Naive thymus-derived CD4-positive, alpha-beta T cell (primary cell): ENCODE results near the gene PRG3. TPM values are rescaled to one million over a fixed set of nuclear protein-coding genes. Genes with fewer than 3 reads are reported as not detected.
"Not testable (repeated sequence)": the region's sequence is repeated elsewhere in the genome, so short reads cannot be mapped to it uniquely, and the experiment has no call there.

Source experiments
- ATAC-seq: fragments of 150-1000 bp; cut with Tn5 transposase; 2 replicates; pipeline ENCODE4 v1.10.0; 2021; ENCODE audit warnings: mild to moderate bottlenecking, moderate library complexity
- CTCF ChIA-PET: fragments of 350-600 bp; sonication (Branson Sonifier 250); formaldehyde crosslinking; loops from one replicate; lab custom pipeline; 2021; ENCODE audit warnings: antibody characterized with exemption; lab: Charles Lee
- POLR2A ChIA-PET: fragments of 350-600 bp; sonication (Branson Sonifier 250); formaldehyde crosslinking; loops from one replicate; lab custom pipeline; 2021; ENCODE audit warnings: antibody characterized with exemption, inconsistent platforms; lab: Charles Lee
- DNase-seq, 9 donors: peaks; one replicate each; pipeline versions ENCODE4 v3.0.0 to v3.0.0-alpha.2; 2020 to 2022; ENCODE audit warnings: mixed read lengths in 1 of 9
- H3K27ac ChIP-seq: one replicate; pipeline ENCODE4 v1.7.0; 2013; ENCODE audit warnings: mild to moderate bottlenecking, low read depth, low read length, moderate library complexity
- H3K27me3 ChIP-seq, 2 donors: one replicate each; pipeline ENCODE4 v1.7.0; 2013; ENCODE audit warnings: low read length in 2 of 2, mild to moderate bottlenecking in 2 of 2, moderate library complexity in 2 of 2; ENCODE audit not compliant: control insufficient read depth in 2 of 2, insufficient read depth in 2 of 2
- H3K36me3 ChIP-seq, 3 experiments: 1 replicate in 2 of 3; 2 replicates in 1 of 3; pipeline ENCODE4 v1.7.0; 2013; ENCODE audit warnings: low read length in 3 of 3, mild to moderate bottlenecking in 3 of 3, moderate library complexity in 1 of 3; ENCODE audit not compliant: insufficient read depth in 3 of 3, control insufficient read depth in 2 of 3
- H3K4me1 ChIP-seq, 2 donors: one replicate each; pipeline ENCODE4 v1.7.0; 2013; ENCODE audit warnings: low read length in 2 of 2, mild to moderate bottlenecking in 2 of 2, moderate library complexity in 1 of 2; ENCODE audit not compliant: control insufficient read depth in 2 of 2, insufficient read depth in 2 of 2
- H3K4me3 ChIP-seq: 2 replicates; pipeline ENCODE4 v1.7.0; 2013; ENCODE audit warnings: mild to moderate bottlenecking, low read length
- H3K9me3 ChIP-seq, 3 experiments: 1 replicate in 2 of 3; 2 replicates in 1 of 3; pipeline ENCODE4 v1.7.0; 2013; ENCODE audit warnings: low read length in 3 of 3; ENCODE audit not compliant: control insufficient read depth in 2 of 3
- H3K27ac Mint-ChIP-seq, 9 donors: one replicate each; pipeline ENCODE4 v1.8.0; 2020 to 2022; ENCODE audit warnings: mixed read lengths in 9 of 9, mild to moderate bottlenecking in 8 of 9, moderate library complexity in 5 of 9, inconsistent platforms in 2 of 9
- H3K27me3 Mint-ChIP-seq, 5 donors: one replicate each; pipeline ENCODE4 v1.8.0; 2021 to 2022; ENCODE audit warnings: mixed read lengths in 5 of 5, mild to moderate bottlenecking in 1 of 5
- H3K36me3 Mint-ChIP-seq, 5 donors: one replicate each; pipeline ENCODE4 v1.8.0; 2020 to 2022; ENCODE audit warnings: mixed read lengths in 5 of 5, mild to moderate bottlenecking in 3 of 5, inconsistent platforms in 1 of 5
- H3K4me1 Mint-ChIP-seq, 7 donors: one replicate each; pipeline ENCODE4 v1.8.0; 2020 to 2022; ENCODE audit warnings: mixed read lengths in 7 of 7, mild to moderate bottlenecking in 3 of 7, inconsistent platforms in 1 of 7
- H3K4me3 Mint-ChIP-seq, 10 donors: one replicate each; pipeline ENCODE4 v1.8.0; 2020 to 2022; ENCODE audit warnings: mild to moderate bottlenecking in 10 of 10, mixed read lengths in 10 of 10, moderate library complexity in 6 of 10, inconsistent platforms in 2 of 10
- H3K9me3 Mint-ChIP-seq, 11 donors: one replicate each; pipeline ENCODE4 v1.8.0; 2020 to 2022; ENCODE audit warnings: mixed read lengths in 11 of 11, mild to moderate bottlenecking in 4 of 11, inconsistent platforms in 1 of 11, moderate library complexity in 1 of 11
- intact Hi-C, 2 donors: fragments of 100-400 bp; cut with micrococcal nuclease; formaldehyde crosslinking; loops; one replicate each; pipeline ENCODE4 v1.15.1; 2023
- polyA plus RNA-seq, 2 donors: library from polyadenylated mRNA; unstranded; fragments of 300-500 nt; fragmentation: Illumina TruSeq; gene quantifications; one replicate each; pipeline ENCODE4 v1.2.3, GENCODE V29; 2021
- total RNA-seq, 6 experiments: library from RNA in 5 of 6; stranded (reverse) in 5 of 6; gene quantifications; 1 replicate in 5 of 6; 2 replicates in 1 of 6; pipeline ENCODE4 v1.2.3 and lab custom pipeline; 2021 to 2026

Gene PRG3
- total and polyA plus RNA-seq, 7 experiments from 2014 or later, result not detected

- H3K9me3 Mint-ChIP-seq, result peaks cover 0 to 2% (median 0%) of the 10 kb centered on the region in 11 donors
Measured at GRCh38 chr11:57364851-57365660, 15.9 kb downstream of the PRG3 start.

DNA sequence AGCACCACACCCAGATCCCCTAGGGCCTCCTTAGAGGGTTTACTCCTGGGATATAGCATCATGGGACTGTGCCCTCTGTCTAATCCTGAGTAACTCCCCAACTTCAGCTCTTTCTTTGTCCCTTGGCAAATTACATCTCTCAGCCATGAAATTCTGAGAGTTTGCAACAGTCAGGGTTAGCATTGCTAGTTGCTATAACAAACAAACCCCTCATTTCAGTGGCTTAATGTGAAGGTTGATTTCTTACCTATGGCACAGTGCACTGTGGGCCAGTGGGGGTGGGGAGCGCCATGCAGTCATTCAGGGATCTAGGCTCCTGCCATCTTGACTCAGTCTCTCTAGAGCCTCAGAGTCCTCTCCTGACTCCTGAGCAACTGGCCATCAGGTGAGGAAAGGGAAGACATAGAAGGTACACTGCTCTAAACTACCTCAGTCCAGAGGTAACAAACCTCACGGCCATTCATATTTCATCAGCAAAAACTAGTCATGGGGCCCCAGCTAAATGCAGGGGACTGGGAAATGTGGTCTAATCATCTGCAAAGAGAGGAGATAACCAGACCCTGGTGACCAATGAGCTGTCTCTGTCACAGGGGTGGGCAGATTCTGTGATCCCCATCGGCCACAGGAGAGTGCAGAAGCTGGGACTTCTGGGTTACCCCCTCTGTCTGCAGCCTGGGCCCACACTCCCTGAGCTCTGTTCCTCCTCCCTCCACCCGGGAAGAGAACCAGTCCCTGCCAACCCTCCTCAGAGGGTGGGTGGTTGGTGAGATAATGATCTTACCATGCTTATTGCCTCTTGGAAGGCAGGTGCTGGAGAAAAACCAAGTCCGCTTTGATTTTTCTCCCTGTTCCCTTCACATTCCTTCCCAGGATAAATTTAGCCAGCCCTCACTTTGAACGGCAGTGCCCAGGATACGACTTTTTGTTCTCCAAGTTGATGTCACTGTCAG, 17.5 kb downstream of the PRG3 start:
- Histone ChIP-seq H3K27me3 (peaks cover 0 to 5% of the 10 kb centered on the region in 2 donors), H3K36me3 (no peaks in the 10 kb centered on the region), H3K9me3 (no peaks in the 10 kb centered on the region), H3K27ac (no peak overlapping the region), H3K4me1 (no peaks in the 10 kb centered on the region), H3K4me3 (no peak overlapping the region)
- DNase-seq (no peak), ATAC-seq (no peak)
- no peak overlapping the region for H3K27ac Mint-ChIP-seq
- H3K27me3 Mint-ChIP-seq, result peaks cover 0 to 7% (median 3%) of the 10 kb centered on the region in 5 donors
- POLR2A ChIA-PET, result no interaction called here
- CTCF ChIA-PET, result interaction anchor here (1.7 kb wide), 1 partner anchor 10 kb away, joined by 8 read pairs; no protein-coding TSS in a partner anchor
- H3K4me3 Mint-ChIP-seq, result no peak overlapping the region
- no peaks in the 10 kb centered on the region for H3K4me1 Mint-ChIP-seq
- intact Hi-C loops, result no loop called here
- peaks cover 0 to 2% (median 0%) of the 10 kb centered on the region in 11 donors for H3K9me3 Mint-ChIP-seq
- H3K36me3 Mint-ChIP-seq, result no peaks in the 10 kb centered on the region

More at GRCh38 chr11:57364851-57365660, 15.9 kb downstream of the PRG3 start:
- ChIA-PET CTCF (no interaction called here), POLR2A (no interaction called here)
- DNase-seq (no peak), ATAC-seq (no peak)
- Histone ChIP-seq H3K36me3 (no peaks in the 10 kb centered on the region), H3K27ac (no peak overlapping the region), H3K4me1 (no peaks in the 10 kb centered on the region), H3K27me3 (peaks cover 0 to 5% of the 10 kb centered on the region in 2 donors), H3K4me3 (no peak overlapping the region), H3K9me3 (no peaks in the 10 kb centered on the region)
- no peaks in the 10 kb centered on the region for H3K4me1 Mint-ChIP-seq
- intact Hi-C loops, result no loop called here
- no peaks in the 10 kb centered on the region for H3K36me3 Mint-ChIP-seq
- no peak overlapping the region for H3K27ac Mint-ChIP-seq
- H3K27me3 Mint-ChIP-seq, result peaks cover 0 to 7% (median 3%) of the 10 kb centered on the region in 5 donors
- no peak overlapping the region for H3K4me3 Mint-ChIP-seq

GRCh38 chr11:57361926-57362325, 19.0 kb downstream of the PRG3 start:
- Histone ChIP-seq H3K27me3 (peaks cover 0 to 5% of the 10 kb centered on the region in 2 donors), H3K4me1 (no peaks in the 10 kb centered on the region), H3K9me3 (no peaks in the 10 kb centered on the region), H3K36me3 (no peaks in the 10 kb centered on the region), H3K27ac (no peak overlapping the region), H3K4me3 (no peak overlapping the region)
- H3K36me3 Mint-ChIP-seq, result no peaks in the 10 kb centered on the region
- H3K4me3 Mint-ChIP-seq, result no peak overlapping the region
- H3K9me3 Mint-ChIP-seq, result peaks cover 0 to 2% (median 0%) of the 10 kb centered on the region in 11 donors
- H3K27me3 Mint-ChIP-seq, result peaks cover 0 to 7% (median 3%) of the 10 kb centered on the region in 5 donors
- H3K27ac Mint-ChIP-seq, result no peak overlapping the region
- no peaks in the 10 kb centered on the region for H3K4me1 Mint-ChIP-seq
- ATAC-seq (no peak), DNase-seq (no peak)
- intact Hi-C loops, result no loop called here
- CTCF ChIA-PET, result interaction anchor here (0.7 to 1.7 kb wide), 2 partner anchors 9 to 16 kb away, joined by 3 to 8 read pairs; no protein-coding TSS in a partner anchor
- POLR2A ChIA-PET, result no interaction called here

DNA sequence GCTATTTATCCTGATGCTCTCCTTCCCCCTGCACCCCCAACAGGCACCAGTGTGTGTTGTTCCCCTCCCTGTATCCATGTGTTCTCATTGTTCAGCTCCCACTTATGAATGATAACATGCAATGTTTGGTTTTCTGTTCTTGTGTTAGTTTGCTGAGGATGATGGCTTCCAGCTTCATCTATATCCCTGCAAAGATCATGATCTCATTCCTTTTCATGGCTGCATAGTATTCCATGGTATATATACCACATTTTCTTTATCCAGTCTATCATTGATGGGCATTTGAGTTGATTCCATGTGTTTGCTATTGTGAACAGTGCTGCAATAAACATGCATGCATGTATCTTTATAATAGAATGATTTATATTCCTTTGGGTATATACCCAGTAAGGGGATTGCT, 19.5 kb downstream of the PRG3 start:
- H3K4me1 Mint-ChIP-seq, H3K9me3 ChIP-seq, ATAC-seq, POLR2A ChIA-PET, intact Hi-C loops, H3K4me3 Mint-ChIP-seq, H3K4me1 ChIP-seq, H3K36me3 ChIP-seq, H3K27ac ChIP-seq, H3K4me3 ChIP-seq, H3K9me3 Mint-ChIP-seq, H3K36me3 Mint-ChIP-seq, H3K27me3 ChIP-seq, DNase-seq: not testable (repeated sequence)
- peak overlapping the region in 1 of 9 donors; percentile 56 for H3K27ac Mint-ChIP-seq
- peaks cover 0 to 11% (median 5%) of the 10 kb centered on the region in 5 donors for H3K27me3 Mint-ChIP-seq
- CTCF ChIA-PET, result interaction anchor here (0.7 to 1.7 kb wide), 3 partner anchors 8 to 16 kb away, joined by 3 to 8 read pairs (median 3); no protein-coding TSS in a partner anchor

- H3K9me3 Mint-ChIP-seq, result peaks cover 0 to 2% (median 0%) of the 10 kb centered on the region in 11 donors
- no peak overlapping the region for H3K4me3 Mint-ChIP-seq
- POLR2A ChIA-PET, result interaction anchor here (0.6 kb wide), 1 partner anchor 97 kb away, joined by 5 read pairs; no protein-coding TSS in a partner anchor
Measured at GRCh38 chr11:57360991-57361390, 20.0 kb downstream of the PRG3 start.

More at GRCh38 chr11:57360991-57361390, 20.0 kb downstream of the PRG3 start:
- Histone ChIP-seq H3K4me1 (no peaks in the 10 kb centered on the region), H3K27ac (no peak overlapping the region), H3K9me3 (no peaks in the 10 kb centered on the region), H3K4me3 (no peak overlapping the region), H3K27me3 (peaks cover 0 to 5% of the 10 kb centered on the region in 2 donors), H3K36me3 (no peaks in the 10 kb centered on the region)
- intact Hi-C loops, result no loop called here
- H3K27me3 Mint-ChIP-seq, result peaks cover 0 to 13% (median 5%) of the 10 kb centered on the region in 5 donors
- CTCF ChIA-PET, result interaction anchor here (0.7 kb wide), 1 partner anchor 13 kb away, joined by 3 read pairs; no protein-coding TSS in a partner anchor
- DNase-seq (no peak), ATAC-seq (no peak)
- H3K27ac Mint-ChIP-seq, result no peak overlapping the region
- H3K4me1 Mint-ChIP-seq, result peaks cover 0 to 4% (median 0%) of the 10 kb centered on the region in 7 donors
- H3K36me3 Mint-ChIP-seq, result no peaks in the 10 kb centered on the region
